Limb (tissue), 2 donors: Measurements from ENCODE around the gene CST2.
"Not testable (repeated sequence)": the region's sequence is repeated elsewhere in the genome, so short reads cannot be mapped to it uniquely, and the experiment has no call there.

ENCODE experiments used
- DNase-seq, 2 donors: peaks; one replicate each; pipeline ENCODE4 v3.0.0-alpha.2; 2016; ENCODE audit errors: extremely low spot score in 2 of 2

Gene CST2

GRCh38 chr20:23826541-23827021 is at the start of gene CST2:
TSS of gene CST2 (minus strand) at chr20:23826729. CDS start at chr20:23826660, 69 bp downstream.
- DNase-seq = no peak

- no peak for DNase-seq
Measured at GRCh38 chr20:23875606-23876237, 49.2 kb upstream of the CST2 start.

GRCh38 chr20:23874747-23875146 is 48.2 kb upstream of the CST2 start:
- DNase-seq = no peak

GRCh38 chr20:23873370-23874015 is 47.0 kb upstream of the CST2 start:
- no peak for DNase-seq

GRCh38 chr20:23872065-23872464 is 45.5 kb upstream of the CST2 start:
- DNase-seq = no peak

GRCh38 chr20:23870461-23870860 is 43.9 kb upstream of the CST2 start:
- DNase-seq = no peak

GRCh38 chr20:23869520-23869919 is 43.0 kb upstream of the CST2 start:
- DNase-seq = no peak

GRCh38 chr20:23868321-23868720 is 41.8 kb upstream of the CST2 start:
- DNase-seq = no peak

GRCh38 chr20:23867152-23867776 is 40.7 kb upstream of the CST2 start:
- DNase-seq = no peak

GRCh38 chr20:23860771-23861170 is 34.2 kb upstream of the CST2 start:
- DNase-seq = not testable (repeated sequence)

- no peak for DNase-seq
Measured at GRCh38 chr20:23857962-23858595, 31.6 kb upstream of the CST2 start.

- DNase-seq = no peak
Measured at GRCh38 chr20:23856736-23857135, 30.2 kb upstream of the CST2 start.

- no peak for DNase-seq
Measured at GRCh38 chr20:23856226-23856625, 29.7 kb upstream of the CST2 start.

GRCh38 chr20:23841693-23842092 is 15.2 kb upstream of the CST2 start:
- no peak for DNase-seq

- DNase-seq = no peak
Measured at GRCh38 chr20:23835716-23836115, 9.2 kb upstream of the CST2 start.

- no peak for DNase-seq
Measured at GRCh38 chr20:23832775-23833513, 6.4 kb upstream of the CST2 start.

GRCh38 chr20:23831961-23832360 is 5.4 kb upstream of the CST2 start:
- not testable (repeated sequence) for DNase-seq

- DNase-seq = no peak
Measured at GRCh38 chr20:23823621-23824324, 2.8 kb downstream of the CST2 start.

GRCh38 chr20:23823111-23823510 is 3.4 kb downstream of the CST2 start:
- DNase-seq = peak in 1 of 2 donors; percentile 18

- no peak for DNase-seq
Measured at GRCh38 chr20:23820493-23820892, 6.0 kb downstream of the CST2 start.

- not testable (repeated sequence) for DNase-seq
Measured at GRCh38 chr20:23811559-23811958, 15.0 kb downstream of the CST2 start.
